Measurements from ENCODE around the gene DDX25. TPM values are rescaled to one million over a fixed set of nuclear protein-coding genes. Genes with fewer than 3 reads are reported as not detected.

Gene DDX25
- total and polyA plus RNA-seq, 2 of the 13 experiments (the other 11 are each of a cell fraction or from before 2014, with no cell fraction given), result 0.17 to 0.29 TPM

- TF ChIP-seq ZNF513 (CRISPR knock-in tag; conservative IDR thresholded peaks at IDR 0.05) (no peak), HNF4A (CRISPR knock-in tag; IDR thresholded peaks at IDR 0.05) (peak; percentile 70), ATF2 (CRISPR knock-in tag; IDR thresholded peaks at IDR 0.05) (peak; percentile 70; the same call in 1 of the 2 replicates)
Observed at GRCh38 chr11:125925247-125925740, 21.0 kb downstream of the DDX25 start (continued).

- ATAC-seq (no peak), FAIRE-seq (no peak), DNase-seq (ENCODE audit: low spot score) (no peak)
- Histone ChIP-seq H3K4me3 (replicated peaks in 1 of 3; ENCODE audit: insufficient read depth in 1 of 3, low read depth in 2 of 3, low read length in 3 of 3) (peak overlapping the region in 1 of 3 experiments; percentile 36; a peak in 1 of 6 replicates), H3K27ac (ENCODE audit: extremely low read length, insufficient read depth, low read length) (no peak overlapping the region), H3K9ac (ENCODE audit: insufficient read depth, low read depth, low read length) (no peak overlapping the region), H3K4me2 (ENCODE audit: low read depth, low read length) (peak overlapping the region; percentile 67), H4K20me1 (ENCODE audit: insufficient read depth, low read length) (no peaks in the 10 kb centered on the region), H3K36me3 (replicated peaks in 1 of 2; ENCODE audit: control insufficient read depth in 1 of 2, insufficient read depth in 2 of 2, low read length in 2 of 2) (no peaks in the 10 kb centered on the region), H3K9me3 (ENCODE audit: low read length) (no peaks in the 10 kb centered on the region), H3K79me2 (ENCODE audit: insufficient read depth, low read length) (no peaks in the 10 kb centered on the region), H2AFZ (ENCODE audit: low read length) (no peak overlapping the region), H3K4me1 (ENCODE audit: insufficient read depth, low read length) (peaks cover 61% of the 10 kb centered on the region), H3K27me3 (ENCODE audit: control insufficient read depth in 1 of 2, insufficient read depth in 2 of 2, low read length in 2 of 2) (no peaks in the 10 kb centered on the region)
- ChIA-PET CTCF (ENCODE audit: low intra/inter-chr PET ratio, low total read pairs) (no interaction called here), POLR2A (interaction anchor here (0.9 to 1.8 kb wide), 4 partner anchors 38 to 264 kb away, joined by 3 to 8 read pairs (median 4); partner anchors contain the start of gene HYLS1)
- WGBS (ENCODE audit: low lambda C conversion rate), result 59% methylated on average over 2 of the region's 3 CpGs
- TF ChIP-seq ZBTB20 (CRISPR knock-in tag; IDR thresholded peaks at IDR 0.05; ENCODE audit: borderline replicate concordance, low read depth) (0 out of 2 replicates have a peak, but pooled peaks have one; percentile 1), KMT2B (CRISPR knock-in tag; IDR thresholded peaks at IDR 0.05) (no peak), ZNF510 (CRISPR knock-in tag; IDR thresholded peaks at IDR 0.05; ENCODE audit: low read depth) (no peak), ZNF792 (CRISPR knock-in tag; IDR thresholded peaks at IDR 0.05) (no peak), ZNF691 (CRISPR knock-in tag; IDR thresholded peaks at IDR 0.05; ENCODE audit: borderline replicate concordance, low read depth) (no peak), ZNF34 (CRISPR knock-in tag; IDR thresholded peaks at IDR 0.05; ENCODE audit: borderline replicate concordance) (no peak), FOSL2 (CRISPR knock-in tag; IDR thresholded peaks at IDR 0.05) (no peak), GFI1 (CRISPR knock-in tag; IDR thresholded peaks at IDR 0.05; ENCODE audit: borderline replicate concordance) (no peak)
- in situ Hi-C loops (cut with HindIII; ENCODE audit: extremely low pct_ligation_motif_present, low pct_unique_long_range_greater_than_20kb) (no loop called here), intact Hi-C loops (cut with micrococcal nuclease; ENCODE audit: unreplicated experiment) (loop anchor here (2.0 kb wide), 1 partner anchor 17 kb away; no protein-coding TSS in a partner anchor)
- no TSS peak for BruUV-seq (replicated peaks)
Observed at GRCh38 chr11:125925804-125926203, 21.5 kb downstream of the DDX25 start.
